ENCODE measurements around the gene FIGNL2. TPM values are rescaled to one million over a fixed set of nuclear protein-coding genes. Genes with fewer than 3 reads are reported as not detected.

Gene FIGNL2
- polyA plus RNA-seq, 5 donors: 1.2 to 2.6 (median 1.8) TPM

GRCh38 chr12:51773145-51773869, 75.2 kb downstream of the FIGNL2 start:
- DNase-seq: no peak

GRCh38 chr12:51771008-51771407, 77.5 kb downstream of the FIGNL2 start:
- DNase-seq: no peak

Other genes starting within 250 kb of the FIGNL2 start
- under 1 TPM in 1 of 5 donors, not detected in 4; 0.05 TPM for gene ANKRD33, start 39.4 kb upstream of the FIGNL2 start, polyA plus RNA-seq (ENCODE audit: insufficient read depth in 1 of 5, insufficient read length in 5 of 5, low replicate concordance in 1 of 5)
- 100 to 1,000 TPM in 1 of 5 donors, 10 to 100 TPM in 4; 74.1 to 106 (median 78.8) TPM for gene ACVRL1, start 58.8 kb upstream of the FIGNL2 start, polyA plus RNA-seq (ENCODE audit: insufficient read depth in 1 of 5, insufficient read length in 5 of 5, low replicate concordance in 1 of 5)
- 10 to 100 TPM; 14.1 to 16.3 (median 15.1) TPM for gene ACVR1B, start 103.0 kb upstream of the FIGNL2 start, polyA plus RNA-seq (ENCODE audit: insufficient read depth in 1 of 5, insufficient read length in 5 of 5, low replicate concordance in 1 of 5)
- gene TAMALIN, start 158.2 kb upstream of the FIGNL2 start, polyA plus RNA-seq (ENCODE audit: insufficient read depth in 1 of 5, insufficient read length in 5 of 5, low replicate concordance in 1 of 5): 10 to 100 TPM; 30.2 to 41.9 (median 36.1) TPM
- gene NR4A1, start 202.7 kb upstream of the FIGNL2 start, polyA plus RNA-seq (ENCODE audit: insufficient read depth in 1 of 5, insufficient read length in 5 of 5, low replicate concordance in 1 of 5): 100 to 1,000 TPM in 2 of 5 donors, 10 to 100 TPM in 3; 16.6 to 160 (median 69.9) TPM
- 10 to 100 TPM; 20.1 to 28.3 (median 21.9) TPM for gene ATG101, start 221.3 kb upstream of the FIGNL2 start, polyA plus RNA-seq (ENCODE audit: insufficient read depth in 1 of 5, insufficient read length in 5 of 5, low replicate concordance in 1 of 5)
- gene SMIM41, start 231.0 kb upstream of the FIGNL2 start, polyA plus RNA-seq (ENCODE audit: insufficient read depth in 1 of 5, insufficient read length in 5 of 5, low replicate concordance in 1 of 5): 1 to 10 TPM; 2.2 to 8.0 (median 3.4) TPM